GM12873 (cell line): Measurements from ENCODE around the gene SLC38A6.

Source experiments
- TF ChIP-seq, protein P1 (sequence below): IDR thresholded peaks from 2 replicates; pipeline ENCODE4 v1.5.1; 2012; ENCODE audit warnings: low read depth, mild to moderate bottlenecking, moderate library complexity, low read length, control low read depth; ENCODE audit not compliant: insufficient read depth; ENCODE audit errors: missing control alignments

Gene SLC38A6

DNA sequence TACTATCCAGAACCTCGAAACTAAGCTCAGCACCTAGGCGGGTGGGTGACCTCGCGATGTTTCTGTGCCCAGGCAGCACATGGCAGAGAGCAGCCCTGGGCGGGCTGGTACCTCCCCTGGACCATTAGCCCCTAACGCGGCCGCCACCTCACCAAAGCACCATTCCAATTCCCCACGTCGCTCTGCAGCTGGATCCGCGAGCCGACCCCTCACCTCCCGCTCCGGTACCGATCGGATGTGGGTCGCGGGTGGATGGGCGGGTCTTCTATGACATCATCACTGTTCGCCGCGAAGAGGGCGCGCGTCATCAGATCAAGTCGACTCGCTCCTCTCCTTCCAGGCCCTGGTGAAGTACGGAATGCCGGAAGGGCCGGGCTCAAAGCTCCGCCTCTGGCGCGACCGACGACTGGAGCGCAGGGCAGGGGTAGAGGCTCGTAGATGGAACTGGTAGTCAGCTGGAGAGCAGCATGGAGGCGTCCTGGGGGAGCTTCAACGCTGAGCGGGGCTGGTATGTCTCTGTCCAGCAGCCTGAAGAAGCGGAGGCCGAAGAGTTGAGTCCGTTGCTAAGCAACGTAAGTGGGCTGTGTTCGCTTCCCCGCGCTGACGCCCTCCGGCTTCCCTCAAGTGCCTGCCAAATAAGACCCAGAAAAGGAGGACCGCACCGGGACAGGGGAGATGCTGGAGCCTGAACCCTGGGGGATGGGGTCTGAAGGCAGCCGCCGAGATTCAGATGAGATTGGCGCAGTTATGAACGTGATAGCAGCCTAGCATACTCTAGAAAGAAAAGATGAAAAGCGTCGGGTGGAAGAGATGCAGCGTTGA, at the start of gene SLC38A6, which contains the start of gene TRMT5:
TSS of gene SLC38A6 (plus strand) at position 435 of the 822 bp plus-strand sequence. CDS start at position 468, 33 bp downstream.
TSS of gene TRMT5 (minus strand) at position 269 of the 822 bp plus-strand sequence. CDS start at position 163, 106 bp downstream.
- TF ChIP-seq, protein P1, sequence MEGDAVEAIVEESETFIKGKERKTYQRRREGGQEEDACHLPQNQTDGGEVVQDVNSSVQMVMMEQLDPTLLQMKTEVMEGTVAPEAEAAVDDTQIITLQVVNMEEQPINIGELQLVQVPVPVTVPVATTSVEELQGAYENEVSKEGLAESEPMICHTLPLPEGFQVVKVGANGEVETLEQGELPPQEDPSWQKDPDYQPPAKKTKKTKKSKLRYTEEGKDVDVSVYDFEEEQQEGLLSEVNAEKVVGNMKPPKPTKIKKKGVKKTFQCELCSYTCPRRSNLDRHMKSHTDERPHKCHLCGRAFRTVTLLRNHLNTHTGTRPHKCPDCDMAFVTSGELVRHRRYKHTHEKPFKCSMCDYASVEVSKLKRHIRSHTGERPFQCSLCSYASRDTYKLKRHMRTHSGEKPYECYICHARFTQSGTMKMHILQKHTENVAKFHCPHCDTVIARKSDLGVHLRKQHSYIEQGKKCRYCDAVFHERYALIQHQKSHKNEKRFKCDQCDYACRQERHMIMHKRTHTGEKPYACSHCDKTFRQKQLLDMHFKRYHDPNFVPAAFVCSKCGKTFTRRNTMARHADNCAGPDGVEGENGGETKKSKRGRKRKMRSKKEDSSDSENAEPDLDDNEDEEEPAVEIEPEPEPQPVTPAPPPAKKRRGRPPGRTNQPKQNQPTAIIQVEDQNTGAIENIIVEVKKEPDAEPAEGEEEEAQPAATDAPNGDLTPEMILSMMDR, result no peak

DNA sequence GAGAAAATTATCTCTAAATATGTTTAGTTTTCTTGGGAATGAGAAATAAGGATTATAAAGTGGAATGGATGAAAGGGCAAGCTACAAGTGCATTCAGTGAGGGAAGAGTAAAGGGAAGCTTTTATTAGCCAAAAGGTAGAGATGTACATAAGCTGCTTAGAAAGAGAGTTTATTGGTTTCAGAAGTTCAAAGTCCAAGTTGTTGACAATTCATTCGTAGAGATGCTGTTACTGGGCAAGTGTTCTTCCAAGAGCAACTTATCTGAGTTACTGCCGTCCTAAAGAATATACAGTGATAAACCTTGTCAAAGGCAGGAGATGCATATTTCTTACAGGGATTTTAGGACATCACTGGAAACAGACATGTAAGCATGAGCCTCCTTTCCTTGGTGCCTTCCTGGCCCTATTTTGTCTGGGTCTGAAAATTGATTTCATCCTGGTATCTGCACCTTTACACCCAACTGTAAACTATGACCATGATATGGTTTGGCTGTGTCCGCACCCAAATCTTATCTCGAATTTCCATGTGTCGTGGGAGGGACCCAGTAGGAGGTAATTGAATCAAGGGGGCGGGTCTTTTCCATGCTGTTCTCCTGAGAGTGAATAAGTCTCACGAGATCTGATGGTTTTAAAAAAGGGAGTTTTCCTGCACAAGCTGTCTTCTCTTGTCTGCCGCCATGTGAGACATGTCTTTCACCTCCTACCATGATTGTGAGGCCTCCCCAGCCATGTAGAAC, 47.0 kb upstream of the SLC38A6 start:
- TF ChIP-seq, protein P1, result no peak

DNA sequence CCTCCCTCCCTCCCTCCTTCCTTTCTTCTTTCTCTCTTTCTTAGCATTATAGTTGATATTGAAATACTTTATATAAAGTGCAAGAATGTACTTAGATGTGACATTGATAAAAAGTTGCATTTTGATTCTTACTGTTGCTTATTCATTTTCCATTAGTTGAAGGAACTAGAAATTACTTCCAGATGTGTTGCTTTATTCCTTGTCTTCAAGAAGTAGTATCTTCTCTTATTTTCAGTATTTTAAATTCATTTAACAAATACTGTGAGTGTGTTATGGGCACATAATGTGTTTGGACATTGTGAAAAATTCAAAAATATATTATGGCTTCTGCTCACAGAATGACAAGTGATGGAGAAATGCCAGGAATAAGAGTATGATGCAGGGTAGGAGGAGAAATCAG, 45.7 kb upstream of the SLC38A6 start:
- TF ChIP-seq, protein P1, result no peak

DNA sequence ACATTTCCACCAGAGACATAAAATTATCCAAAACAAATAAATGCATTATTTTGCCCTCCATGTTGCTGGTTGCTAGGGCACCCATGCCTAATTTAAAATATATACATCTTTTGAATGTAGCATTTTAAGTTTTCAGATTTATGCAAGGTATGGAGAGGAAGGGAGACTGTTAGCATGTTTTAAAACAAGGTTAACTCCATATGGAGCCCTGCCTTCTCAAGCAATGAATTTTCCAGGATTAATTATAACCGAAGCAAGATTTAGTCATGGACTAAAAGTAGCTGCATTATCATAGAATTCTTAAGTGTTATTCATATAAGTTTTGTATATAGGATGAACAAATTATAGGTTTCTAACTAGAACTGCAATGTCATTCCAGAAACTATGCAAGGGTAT, 37.4 kb upstream of the SLC38A6 start:
- TF ChIP-seq, protein P1, result no peak

DNA sequence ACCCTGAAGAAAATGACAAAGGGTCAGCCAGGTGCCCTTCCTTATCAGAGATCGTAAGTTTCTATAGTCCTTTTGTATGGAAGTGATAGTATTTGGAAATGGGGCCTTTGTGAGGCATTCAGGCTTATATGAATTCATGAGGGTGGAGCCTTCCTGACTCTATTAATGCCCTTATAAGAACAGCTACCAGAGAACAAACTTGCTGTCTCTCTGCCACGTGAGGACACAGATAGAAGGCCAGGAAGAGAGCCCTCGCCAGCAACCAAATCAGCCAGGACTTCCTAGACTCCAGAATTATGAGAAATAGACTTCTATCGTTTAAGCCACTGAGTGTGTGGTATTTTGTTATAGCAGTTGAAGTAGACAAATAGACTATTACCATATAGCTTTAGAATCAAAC, 36.8 kb upstream of the SLC38A6 start:
- TF ChIP-seq, protein P1, result no peak

DNA sequence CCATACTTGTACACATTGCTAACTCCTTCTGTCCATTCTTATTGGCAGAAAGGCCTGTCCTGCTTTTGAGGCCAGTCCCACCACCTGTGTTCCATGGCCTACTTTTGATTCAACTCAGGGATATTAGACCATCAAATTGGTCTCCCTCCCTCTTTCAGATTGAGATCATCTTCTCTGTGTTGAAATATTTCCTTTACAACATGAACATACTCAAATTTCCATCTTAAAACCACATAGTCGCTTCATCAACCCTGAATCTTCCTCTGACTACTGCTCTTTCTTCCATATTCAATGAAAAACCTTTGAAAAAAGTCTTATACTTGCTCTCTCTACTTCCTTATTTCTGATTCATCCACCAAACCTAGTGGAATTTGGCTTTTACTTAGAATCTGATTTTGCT, 35.1 kb upstream of the SLC38A6 start:
- TF ChIP-seq, protein P1, result no peak

DNA sequence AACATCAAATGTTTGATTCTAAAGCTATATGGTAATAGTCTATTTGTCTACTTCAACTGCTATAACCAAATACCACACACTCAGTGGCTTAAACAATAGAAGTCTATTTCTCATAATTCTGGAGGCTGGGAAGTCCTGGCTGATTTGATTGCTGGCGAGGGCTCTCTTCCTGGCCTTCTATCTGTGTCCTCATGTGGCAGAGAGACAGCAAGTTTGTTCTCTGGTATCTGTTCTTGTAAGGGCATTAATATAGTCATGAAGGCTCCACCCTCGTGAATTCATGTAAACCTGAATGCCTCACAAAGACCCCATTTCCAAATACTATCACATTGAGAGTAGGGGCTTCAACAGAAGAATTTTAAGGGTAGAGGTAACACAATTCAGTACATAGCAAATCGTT, 34.3 kb upstream of the SLC38A6 start:
- TF ChIP-seq, protein P1, result no peak
